RWPE2 (cell line): ENCODE measurements around the gene EIF5A2.

Source experiments
- ATAC-seq: fragments of 200-7000 bp; cut with Tn5 transposase; 3 replicates; pipeline ENCODE4 v1.9.1; 2021; ENCODE audit warnings: low read depth
- DNase-seq: peaks from one replicate; pipeline ENCODE4 v3.0.0-alpha.2; 2020; ENCODE audit warnings: low spot score
- H3K27ac ChIP-seq: fragments of 450-650 bp; 2 replicates; pipeline ENCODE4 v1.5.1; 2017; ENCODE audit warnings: mild to moderate bottlenecking; ENCODE audit not compliant: poor library complexity, severe bottlenecking
- H3K27me3 ChIP-seq: fragments of 250-450 bp; sonication (Bioruptor Pico); 2 replicates; pipeline ENCODE4 v1.5.1; 2021; ENCODE audit warnings: mild to moderate bottlenecking, moderate library complexity; ENCODE audit not compliant: insufficient read depth, poor library complexity, severe bottlenecking
- H3K36me3 ChIP-seq: fragments of 250-450 bp; sonication (Bioruptor Pico); 2 replicates; pipeline ENCODE4 v1.5.1; 2020; ENCODE audit warnings: low read depth, mild to moderate bottlenecking, moderate library complexity
- H3K4me1 ChIP-seq: fragments of 250-450 bp; sonication (Bioruptor Pico); 2 replicates; pipeline ENCODE4 v1.5.1; 2021; ENCODE audit warnings: mild to moderate bottlenecking, moderate library complexity; ENCODE audit not compliant: insufficient read depth, poor library complexity, severe bottlenecking
- H3K4me3 ChIP-seq: fragments of 250-450 bp; sonication (Bioruptor Pico); 2 replicates; pipeline ENCODE4 v1.5.1; 2021; ENCODE audit warnings: mild to moderate bottlenecking, moderate library complexity; ENCODE audit not compliant: severe bottlenecking
- H3K9me3 ChIP-seq: fragments of 250-450 bp; sonication (Bioruptor Pico); 2 replicates; pipeline ENCODE4 v1.5.1; 2021; ENCODE audit warnings: mild to moderate bottlenecking, moderate library complexity; ENCODE audit not compliant: severe bottlenecking
- TF ChIP-seq, protein P1 (sequence below): fragments of 450-650 bp; IDR thresholded peaks from one replicate; pipeline ENCODE4 v1.5.1; 2017; ENCODE audit warnings: mild to moderate bottlenecking, moderate library complexity; ENCODE audit not compliant: poor library complexity, severe bottlenecking

Gene EIF5A2

DNA sequence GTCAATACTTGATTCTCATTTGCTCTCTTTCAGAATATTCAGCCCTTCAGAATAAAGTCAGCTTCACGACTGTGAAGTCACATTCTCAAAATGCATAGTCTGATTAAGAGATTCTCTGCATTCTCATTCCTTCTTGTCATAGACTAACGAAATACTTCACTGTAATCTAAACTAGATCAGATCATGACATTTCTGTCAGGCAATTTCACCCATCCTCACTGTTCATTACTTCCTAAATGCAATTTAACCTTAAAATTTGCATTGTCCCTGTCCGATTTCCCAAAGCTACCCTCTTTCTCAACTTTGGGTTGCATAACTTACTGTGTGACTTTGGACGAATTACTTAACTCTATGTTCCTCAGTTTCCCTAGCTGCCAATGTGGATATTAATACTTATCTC lies 44.6 kb downstream of the EIF5A2 start:
- no peak for ATAC-seq
- TF ChIP-seq, protein P1, sequence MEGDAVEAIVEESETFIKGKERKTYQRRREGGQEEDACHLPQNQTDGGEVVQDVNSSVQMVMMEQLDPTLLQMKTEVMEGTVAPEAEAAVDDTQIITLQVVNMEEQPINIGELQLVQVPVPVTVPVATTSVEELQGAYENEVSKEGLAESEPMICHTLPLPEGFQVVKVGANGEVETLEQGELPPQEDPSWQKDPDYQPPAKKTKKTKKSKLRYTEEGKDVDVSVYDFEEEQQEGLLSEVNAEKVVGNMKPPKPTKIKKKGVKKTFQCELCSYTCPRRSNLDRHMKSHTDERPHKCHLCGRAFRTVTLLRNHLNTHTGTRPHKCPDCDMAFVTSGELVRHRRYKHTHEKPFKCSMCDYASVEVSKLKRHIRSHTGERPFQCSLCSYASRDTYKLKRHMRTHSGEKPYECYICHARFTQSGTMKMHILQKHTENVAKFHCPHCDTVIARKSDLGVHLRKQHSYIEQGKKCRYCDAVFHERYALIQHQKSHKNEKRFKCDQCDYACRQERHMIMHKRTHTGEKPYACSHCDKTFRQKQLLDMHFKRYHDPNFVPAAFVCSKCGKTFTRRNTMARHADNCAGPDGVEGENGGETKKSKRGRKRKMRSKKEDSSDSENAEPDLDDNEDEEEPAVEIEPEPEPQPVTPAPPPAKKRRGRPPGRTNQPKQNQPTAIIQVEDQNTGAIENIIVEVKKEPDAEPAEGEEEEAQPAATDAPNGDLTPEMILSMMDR: no peak
- Histone ChIP-seq H3K27me3 (no peaks in the 10 kb centered on the region), H3K27ac (no peak overlapping the region), H3K4me1 (peaks cover 11% of the 10 kb centered on the region), H3K36me3 (peaks cover 30% of the 10 kb centered on the region), H3K9me3 (no peaks in the 10 kb centered on the region), H3K4me3 (no peak overlapping the region)
- no peak for DNase-seq

DNA sequence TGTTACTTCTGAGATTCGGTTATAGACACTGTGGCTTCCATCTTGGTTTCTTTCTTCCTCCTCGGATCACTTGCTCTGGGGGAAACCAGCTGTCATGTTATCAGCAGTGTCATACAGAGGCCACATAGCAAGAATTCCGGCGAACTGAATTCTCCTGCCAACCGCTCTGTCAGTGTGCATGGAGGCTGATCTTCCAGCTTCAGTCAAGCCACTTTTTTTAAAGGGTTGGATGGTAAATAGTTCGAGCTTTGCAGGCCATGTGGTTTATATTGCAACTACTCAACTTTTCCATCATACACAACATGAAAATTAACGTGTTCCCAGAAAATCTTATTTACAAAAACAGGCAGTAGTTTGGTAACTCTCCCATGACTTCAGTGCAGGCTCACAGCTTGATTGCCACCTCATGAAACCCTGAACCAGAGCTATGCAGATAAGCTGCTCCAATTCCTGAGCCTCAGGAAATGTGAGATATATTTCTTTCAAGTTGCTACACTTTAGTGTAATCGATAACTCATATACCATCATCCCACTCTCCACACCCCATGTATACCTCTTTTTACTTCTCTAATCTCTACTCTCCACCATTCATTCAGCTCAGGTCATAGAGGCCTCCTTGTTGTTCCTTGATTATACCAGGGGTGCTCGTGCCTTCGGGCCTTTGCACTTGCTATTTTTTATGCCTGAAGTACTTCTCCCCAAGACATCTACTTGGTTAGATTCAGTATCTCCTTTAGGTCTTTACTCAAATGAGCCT lies 45.6 kb downstream of the EIF5A2 start:
- ATAC-seq (no peak), DNase-seq (no peak)
- Histone ChIP-seq H3K36me3 (peaks cover 20% of the 10 kb centered on the region), H3K4me1 (peaks cover 4% of the 10 kb centered on the region), H3K27ac (no peak overlapping the region), H3K4me3 (no peak overlapping the region), H3K9me3 (no peaks in the 10 kb centered on the region), H3K27me3 (no peaks in the 10 kb centered on the region)
- TF ChIP-seq, protein P1: no peak

DNA sequence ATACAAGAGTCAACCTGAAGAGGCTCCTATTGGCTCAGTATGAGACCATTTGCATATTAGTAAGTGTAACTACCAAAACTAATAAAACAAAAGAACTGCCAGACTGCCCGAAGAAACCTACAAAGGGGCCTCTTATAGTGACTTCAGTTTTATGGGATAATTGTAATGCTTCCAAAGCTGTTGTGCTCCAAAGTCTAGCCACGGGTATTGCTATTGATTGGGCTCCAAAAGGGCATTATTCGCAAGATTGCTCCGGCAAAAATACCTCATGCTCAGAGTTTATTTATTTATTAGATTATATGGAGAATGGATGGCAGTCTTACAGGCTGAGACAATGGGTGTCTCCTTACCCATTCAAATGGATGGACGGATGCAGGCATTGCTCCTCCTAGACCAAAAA lies 49.8 kb downstream of the EIF5A2 start:
- ATAC-seq (no peak), DNase-seq (no peak)
- Histone ChIP-seq H3K36me3 (no peaks in the 10 kb centered on the region), H3K4me1 (no peaks in the 10 kb centered on the region), H3K27me3 (no peaks in the 10 kb centered on the region), H3K27ac (no peak overlapping the region), H3K4me3 (no peak overlapping the region), H3K9me3 (no peaks in the 10 kb centered on the region)
- TF ChIP-seq, protein P1: no peak

DNA sequence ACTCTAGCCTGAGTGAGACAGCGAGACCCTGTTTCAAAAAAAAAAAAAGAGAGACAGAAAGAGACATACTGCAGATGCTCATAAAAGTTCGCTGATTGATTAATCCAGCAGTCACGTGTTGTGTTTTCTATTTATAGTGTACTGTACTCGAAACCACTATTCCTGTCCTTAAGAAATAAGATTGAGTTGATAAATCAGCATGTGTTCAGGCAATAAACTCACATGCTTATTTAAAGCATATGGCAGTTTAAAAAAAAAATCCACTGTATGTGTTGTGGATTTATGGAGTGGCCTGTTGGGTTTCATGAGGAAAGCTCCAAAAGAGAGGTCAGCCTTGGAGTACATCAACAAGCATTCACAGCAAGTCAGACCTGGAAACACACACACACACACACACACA lies 56.1 kb downstream of the EIF5A2 start:
- no peak overlapping the region for H3K27ac ChIP-seq
- no peaks in the 10 kb centered on the region for H3K4me1 ChIP-seq
- TF ChIP-seq, protein P1: no peak
- ATAC-seq (no peak), DNase-seq (no peak)
- no peak overlapping the region for H3K4me3 ChIP-seq
- H3K36me3 ChIP-seq: no peaks in the 10 kb centered on the region
- H3K27me3 ChIP-seq: no peaks in the 10 kb centered on the region
- H3K9me3 ChIP-seq: peaks cover 2% of the 10 kb centered on the region

DNA sequence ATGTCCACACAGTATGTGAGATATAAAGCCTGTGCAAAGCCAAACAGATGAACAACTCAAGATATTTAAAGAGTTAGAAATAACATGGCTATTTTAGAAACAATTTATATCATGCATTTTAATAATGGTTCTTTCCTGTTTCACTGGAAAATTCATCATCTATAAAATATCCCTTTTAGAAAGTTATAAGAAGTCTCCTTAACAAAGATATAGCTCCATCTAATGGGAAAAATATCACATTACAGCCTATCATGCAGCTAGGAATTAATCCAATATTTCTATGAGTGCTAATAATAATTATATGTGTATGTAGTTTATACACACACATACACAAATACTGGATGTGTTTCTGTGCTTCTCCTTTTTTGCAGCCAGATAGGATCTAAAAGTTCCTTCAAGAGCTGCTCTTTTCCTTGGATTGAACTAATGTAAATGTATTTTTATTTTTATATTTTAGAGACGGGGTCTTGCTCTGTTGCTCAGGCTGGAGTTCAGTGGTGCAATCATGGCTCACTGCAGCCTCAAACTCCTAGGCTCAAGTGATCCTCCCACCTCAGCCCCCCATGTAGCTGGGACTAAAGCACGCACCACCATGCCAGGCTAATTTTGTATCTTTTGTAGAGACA lies 60.0 kb downstream of the EIF5A2 start:
- TF ChIP-seq, protein P1: peak; percentile 84
- ATAC-seq (peak; percentile 36; the same call in 1 of the 3 replicates), DNase-seq (no peak)
- Histone ChIP-seq H3K27ac (no peak overlapping the region), H3K4me3 (no peak overlapping the region), H3K36me3 (no peaks in the 10 kb centered on the region), H3K27me3 (no peaks in the 10 kb centered on the region), H3K4me1 (no peaks in the 10 kb centered on the region), H3K9me3 (peaks cover 2% of the 10 kb centered on the region)
